VCaP (cell line): ENCODE data around the gene COQ3.
A peak's percentile ranks its signal among the peaks of the same experiment; 100 is the strongest.

ENCODE experiments used
- H3K27ac ChIP-seq: fragments of 450-650 bp; 2 replicates; pipeline ENCODE4 v1.5.1; 2017
- CTCF ChIP-seq: fragments of 450-650 bp; conservative IDR thresholded peaks from 2 replicates; pipeline ENCODE4 v1.5.1; 2017; ENCODE audit warnings: mild to moderate bottlenecking, moderate library complexity

The COQ3 gene

GRCh38 chr6:99425647-99426450 lies 31.9 kb upstream of the COQ3 start:
- peak overlapping the region; percentile 99 for H3K27ac ChIP-seq
- TF ChIP-seq CTCF = peak; percentile 61

GRCh38 chr6:99424761-99425646 lies 31.0 kb upstream of the COQ3 start, which contains the start of gene PNISR:
Gene PNISR (minus strand): TSS chr6:99425308. CDS start chr6:99414659, 10,649 bp downstream.
- H3K27ac ChIP-seq = peak within 1 kb of the TSS; percentile 99
- no peak for TF ChIP-seq CTCF

GRCh38 chr6:99424022-99424421 lies 30.0 kb upstream of the COQ3 start:
- peak overlapping the region; percentile 99 for H3K27ac ChIP-seq
- TF ChIP-seq CTCF = no peak

GRCh38 chr6:99422912-99423311 lies 28.9 kb upstream of the COQ3 start:
- peak overlapping the region; percentile 99 for H3K27ac ChIP-seq
- TF ChIP-seq CTCF = no peak

GRCh38 chr6:99416892-99417767 lies 23.1 kb upstream of the COQ3 start:
- H3K27ac ChIP-seq = no peak overlapping the region
- TF ChIP-seq CTCF = no peak

- TF ChIP-seq CTCF = no peak
- no peak overlapping the region for H3K27ac ChIP-seq
These were observed 22.2 kb upstream of the COQ3 start for GRCh38 chr6:99416226-99416625.
